Keratinocyte (primary cell): Measurements from ENCODE around the gene SBK1.

Experiments used
- EZH2 ChIP-seq: IDR thresholded peaks from one replicate; pipeline ENCODE4 v1.6.1; 2012; ENCODE audit warnings: inconsistent platforms, mild to moderate bottlenecking, low read length, moderate library complexity
- TF ChIP-seq, protein P1 (sequence below), 3 experiments: IDR thresholded peaks in 1 of 3; conservative IDR thresholded peaks in 1 of 3; optimal IDR thresholded peaks in 1 of 3; 2 replicates in 2 of 3; 3 replicates in 1 of 3; pipeline versions ENCODE3 to v1.5.1; 2011; ENCODE audit warnings: low read length in 3 of 3, mild to moderate bottlenecking in 3 of 3, moderate library complexity in 2 of 3, control low read depth in 1 of 3, inconsistent platforms in 1 of 3; ENCODE audit not compliant: insufficient read depth in 2 of 3; ENCODE audit errors: extremely low read depth in 1 of 3

DNA sequence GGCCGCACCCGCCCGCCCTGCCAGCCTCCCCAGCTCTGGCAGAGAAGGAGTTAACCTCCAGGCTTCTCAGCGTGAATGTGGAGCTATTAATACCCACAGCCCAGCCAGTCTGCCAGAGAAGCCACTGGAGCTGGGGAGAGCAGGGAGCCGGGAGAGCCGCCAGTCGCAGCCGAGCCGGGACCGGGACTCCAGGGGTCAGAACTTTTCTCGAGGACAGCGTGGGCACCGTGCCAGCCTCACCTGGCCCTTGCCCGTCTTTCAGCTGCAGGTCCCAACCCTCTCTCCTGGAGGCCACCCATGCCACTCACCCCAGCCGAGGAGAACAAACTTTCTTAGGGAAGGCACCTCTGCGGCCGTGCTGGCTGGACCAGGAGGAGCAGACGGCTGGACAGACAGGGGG, 33.8 kb upstream of the SBK1 start:
- TF ChIP-seq, protein P1, sequence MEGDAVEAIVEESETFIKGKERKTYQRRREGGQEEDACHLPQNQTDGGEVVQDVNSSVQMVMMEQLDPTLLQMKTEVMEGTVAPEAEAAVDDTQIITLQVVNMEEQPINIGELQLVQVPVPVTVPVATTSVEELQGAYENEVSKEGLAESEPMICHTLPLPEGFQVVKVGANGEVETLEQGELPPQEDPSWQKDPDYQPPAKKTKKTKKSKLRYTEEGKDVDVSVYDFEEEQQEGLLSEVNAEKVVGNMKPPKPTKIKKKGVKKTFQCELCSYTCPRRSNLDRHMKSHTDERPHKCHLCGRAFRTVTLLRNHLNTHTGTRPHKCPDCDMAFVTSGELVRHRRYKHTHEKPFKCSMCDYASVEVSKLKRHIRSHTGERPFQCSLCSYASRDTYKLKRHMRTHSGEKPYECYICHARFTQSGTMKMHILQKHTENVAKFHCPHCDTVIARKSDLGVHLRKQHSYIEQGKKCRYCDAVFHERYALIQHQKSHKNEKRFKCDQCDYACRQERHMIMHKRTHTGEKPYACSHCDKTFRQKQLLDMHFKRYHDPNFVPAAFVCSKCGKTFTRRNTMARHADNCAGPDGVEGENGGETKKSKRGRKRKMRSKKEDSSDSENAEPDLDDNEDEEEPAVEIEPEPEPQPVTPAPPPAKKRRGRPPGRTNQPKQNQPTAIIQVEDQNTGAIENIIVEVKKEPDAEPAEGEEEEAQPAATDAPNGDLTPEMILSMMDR (optimal IDR thresholded peaks at IDR 0.05 in 1 of 3, IDR thresholded peaks at IDR 0.05 in 1 of 3, conservative IDR thresholded peaks at IDR 0.05 in 1 of 3; ENCODE audit: extremely low read depth in 1 of 3, insufficient read depth in 2 of 3, low read length in 3 of 3) = no peak
- peak; percentile 75 for TF ChIP-seq EZH2
